ENCODE measurements around the gene SLC26A3.

- TF ChIP-seq EZH2 (IDR thresholded peaks at IDR 0.05; ENCODE audit: insufficient read depth, poor library complexity, severe bottlenecking) (no peak), EZH2phosphoT487 (IDR thresholded peaks at IDR 0.05; ENCODE audit: insufficient read depth, low read depth) (no peak)
Measured at GRCh38 chr7:107725138-107725740, 77.8 kb downstream of the SLC26A3 start.

Data from GM23248 (cell line).